Neural cell (in vitro differentiated cells): Measurements from ENCODE around the gene DPY19L2. TPM values are rescaled to one million over a fixed set of nuclear protein-coding genes. Genes with fewer than 3 reads are reported as not detected.

ENCODE experiments used
- H2AFZ ChIP-seq: fragments of 200-600, 300-800 bp; sonication (generic), shearing (Covaris generic); 2 replicates; pipeline ENCODE4 v1.6.0; 2014; ENCODE audit warnings: low read depth, mild to moderate bottlenecking, antibody characterized with exemption, low read length, moderate library complexity
- H3F3A ChIP-seq: fragments of 200-600 bp; shearing (Covaris generic); 2 replicates; pipeline ENCODE4 v1.6.1; 2016; ENCODE audit warnings: mild to moderate bottlenecking, moderate library complexity, mixed read lengths, antibody characterized with exemption, low read length; ENCODE audit not compliant: insufficient read depth, poor library complexity, severe bottlenecking
- H3K27ac ChIP-seq: fragments of 200-600, 300-800 bp; sonication (generic), shearing (Covaris generic); 2 replicates; pipeline ENCODE4 v1.5.1; 2014; ENCODE audit warnings: mild to moderate bottlenecking, low read length, moderate library complexity
- H3K27me3 ChIP-seq: fragments of 300-800, 200-600 bp; sonication (generic), shearing (Covaris generic); 2 replicates; pipeline ENCODE4 v1.6.0; 2014; ENCODE audit warnings: mild to moderate bottlenecking, low read depth, low read length, moderate library complexity; ENCODE audit not compliant: insufficient read depth
- H3K36me3 ChIP-seq: fragments of 300-800, 200-600 bp; sonication (generic), shearing (Covaris generic); 2 replicates; pipeline ENCODE4 v1.5.1; 2014; ENCODE audit warnings: mild to moderate bottlenecking, antibody characterized with exemption, low read length, moderate library complexity; ENCODE audit not compliant: insufficient read depth
- H3K4me2 ChIP-seq: fragments of 300-800, 200-600 bp; sonication (generic), shearing (Covaris generic); 2 replicates; pipeline ENCODE4 v1.6.0; 2014; ENCODE audit warnings: mild to moderate bottlenecking, low read length
- H3K4me3 ChIP-seq: fragments of 300-800, 200-600 bp; sonication (generic), shearing (Covaris generic); 2 replicates; pipeline ENCODE4 v1.5.1; 2014; ENCODE audit warnings: mild to moderate bottlenecking, low read length, moderate library complexity
- H3K79me2 ChIP-seq: fragments of 200-600 bp; shearing (Covaris generic); replicated peaks from 2 replicates; pipeline ENCODE4 v1.6.0; 2014; ENCODE audit warnings: mild to moderate bottlenecking, low read length, moderate library complexity; ENCODE audit not compliant: insufficient read depth
- H3K9ac ChIP-seq: fragments of 300-800, 200-600 bp; sonication (generic), shearing (Covaris generic); 2 replicates; pipeline ENCODE4 v1.6.1; 2016; ENCODE audit warnings: mild to moderate bottlenecking, low read length, mixed read lengths
- H3K9me2 ChIP-seq: fragments of 200-600 bp; shearing (Covaris generic); 2 replicates; pipeline ENCODE4 v1.6.1; 2016; ENCODE audit warnings: mild to moderate bottlenecking, low read length, mixed read lengths; ENCODE audit not compliant: insufficient read depth
- H3K9me3 ChIP-seq: fragments of 200-600, 300-800 bp; sonication (generic), shearing (Covaris generic); 2 replicates; pipeline ENCODE4 v1.6.1; 2016; ENCODE audit warnings: mild to moderate bottlenecking, mixed run types, low read length, moderate library complexity, mixed read lengths
- H4K20me1 ChIP-seq: fragments of 200-600 bp; shearing (Covaris generic); 2 replicates; pipeline ENCODE4 v1.6.1; 2016; ENCODE audit warnings: mild to moderate bottlenecking, mixed run types; ENCODE audit not compliant: insufficient read depth
- EP300 ChIP-seq: fragments of 450-650 bp; conservative IDR thresholded peaks from 2 replicates; pipeline ENCODE4 v1.6.1; 2014; ENCODE audit warnings: antibody characterized with exemption, mild to moderate bottlenecking, moderate library complexity; ENCODE audit not compliant: poor library complexity, severe bottlenecking
- EZH2 ChIP-seq: fragments of 200-600, 300-800 bp; shearing (Covaris generic), sonication (generic); IDR thresholded peaks from 2 replicates; pipeline ENCODE4 v1.6.1; 2014; ENCODE audit warnings: antibody characterized with exemption, low read length, borderline replicate concordance, mild to moderate bottlenecking; ENCODE audit not compliant: insufficient read depth, poor library complexity, severe bottlenecking
- MXI1 ChIP-seq: fragments of 450-650 bp; conservative IDR thresholded peaks from 2 replicates; pipeline ENCODE4 v1.6.1; 2014; ENCODE audit warnings: antibody characterized with exemption, mild to moderate bottlenecking; ENCODE audit not compliant: poor library complexity, severe bottlenecking
- POLR2AphosphoS5 ChIP-seq: IDR thresholded peaks from 2 replicates; pipeline ENCODE4 v1.6.1; 2012
- RAD21 ChIP-seq: fragments of 450-650 bp; conservative IDR thresholded peaks from 2 replicates; pipeline ENCODE4 v1.6.1; 2014; ENCODE audit warnings: antibody characterized with exemption, mild to moderate bottlenecking, moderate library complexity
- SMC3 ChIP-seq: fragments of 450-650 bp; conservative IDR thresholded peaks from 2 replicates; pipeline ENCODE4 v1.6.1; 2014; ENCODE audit warnings: antibody characterized with exemption, mild to moderate bottlenecking, moderate library complexity; ENCODE audit not compliant: poor library complexity
- TAF1 ChIP-seq: IDR thresholded peaks from 2 replicates; pipeline ENCODE4 v1.6.1; 2012; ENCODE audit warnings: low read depth
- polyA plus RNA-seq: library from polyadenylated mRNA; depleted of rRNA; stranded (reverse); fragments of >200 nt; gene quantifications from 2 replicates; pipeline ENCODE4 v1.2.3, GENCODE V29; 2014
- TF ChIP-seq, protein P1 (sequence below): fragments of 450-650 bp; IDR thresholded peaks from 2 replicates; pipeline ENCODE4 v1.5.1; 2014; ENCODE audit warnings: antibody characterized with exemption, mild to moderate bottlenecking, moderate library complexity; ENCODE audit not compliant: poor library complexity, severe bottlenecking
- TF ChIP-seq, protein P2 (sequence below): IDR thresholded peaks from 2 replicates; pipeline ENCODE4 v1.6.1; 2012; ENCODE audit warnings: borderline replicate concordance

DPY19L2 gene
- polyA plus RNA-seq, 1 donor from 2014 or later, result 37.9 TPM

- Histone ChIP-seq H3K79me2 (no peaks in the 10 kb centered on the region), H3K4me3 (no peak overlapping the region), H3K9me3 (no peaks in the 10 kb centered on the region), H3K9me2 (no peaks in the 10 kb centered on the region), H3F3A (no peaks in the 10 kb centered on the region), H3K9ac (no peak overlapping the region), H4K20me1 (no peaks in the 10 kb centered on the region), H3K4me2 (no peak overlapping the region), H3K27me3 (no peaks in the 10 kb centered on the region), H3K27ac (no peak overlapping the region), H2AFZ (no peak overlapping the region), H3K36me3 (no peaks in the 10 kb centered on the region)
- TF ChIP-seq SMC3 (no peak), RAD21 (no peak), EZH2 (no peak), TAF1 (no peak), MXI1 (no peak), EP300 (no peak), POLR2AphosphoS5 (no peak)
- TF ChIP-seq, protein P1, sequence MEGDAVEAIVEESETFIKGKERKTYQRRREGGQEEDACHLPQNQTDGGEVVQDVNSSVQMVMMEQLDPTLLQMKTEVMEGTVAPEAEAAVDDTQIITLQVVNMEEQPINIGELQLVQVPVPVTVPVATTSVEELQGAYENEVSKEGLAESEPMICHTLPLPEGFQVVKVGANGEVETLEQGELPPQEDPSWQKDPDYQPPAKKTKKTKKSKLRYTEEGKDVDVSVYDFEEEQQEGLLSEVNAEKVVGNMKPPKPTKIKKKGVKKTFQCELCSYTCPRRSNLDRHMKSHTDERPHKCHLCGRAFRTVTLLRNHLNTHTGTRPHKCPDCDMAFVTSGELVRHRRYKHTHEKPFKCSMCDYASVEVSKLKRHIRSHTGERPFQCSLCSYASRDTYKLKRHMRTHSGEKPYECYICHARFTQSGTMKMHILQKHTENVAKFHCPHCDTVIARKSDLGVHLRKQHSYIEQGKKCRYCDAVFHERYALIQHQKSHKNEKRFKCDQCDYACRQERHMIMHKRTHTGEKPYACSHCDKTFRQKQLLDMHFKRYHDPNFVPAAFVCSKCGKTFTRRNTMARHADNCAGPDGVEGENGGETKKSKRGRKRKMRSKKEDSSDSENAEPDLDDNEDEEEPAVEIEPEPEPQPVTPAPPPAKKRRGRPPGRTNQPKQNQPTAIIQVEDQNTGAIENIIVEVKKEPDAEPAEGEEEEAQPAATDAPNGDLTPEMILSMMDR, result no peak
- TF ChIP-seq, protein P2, sequence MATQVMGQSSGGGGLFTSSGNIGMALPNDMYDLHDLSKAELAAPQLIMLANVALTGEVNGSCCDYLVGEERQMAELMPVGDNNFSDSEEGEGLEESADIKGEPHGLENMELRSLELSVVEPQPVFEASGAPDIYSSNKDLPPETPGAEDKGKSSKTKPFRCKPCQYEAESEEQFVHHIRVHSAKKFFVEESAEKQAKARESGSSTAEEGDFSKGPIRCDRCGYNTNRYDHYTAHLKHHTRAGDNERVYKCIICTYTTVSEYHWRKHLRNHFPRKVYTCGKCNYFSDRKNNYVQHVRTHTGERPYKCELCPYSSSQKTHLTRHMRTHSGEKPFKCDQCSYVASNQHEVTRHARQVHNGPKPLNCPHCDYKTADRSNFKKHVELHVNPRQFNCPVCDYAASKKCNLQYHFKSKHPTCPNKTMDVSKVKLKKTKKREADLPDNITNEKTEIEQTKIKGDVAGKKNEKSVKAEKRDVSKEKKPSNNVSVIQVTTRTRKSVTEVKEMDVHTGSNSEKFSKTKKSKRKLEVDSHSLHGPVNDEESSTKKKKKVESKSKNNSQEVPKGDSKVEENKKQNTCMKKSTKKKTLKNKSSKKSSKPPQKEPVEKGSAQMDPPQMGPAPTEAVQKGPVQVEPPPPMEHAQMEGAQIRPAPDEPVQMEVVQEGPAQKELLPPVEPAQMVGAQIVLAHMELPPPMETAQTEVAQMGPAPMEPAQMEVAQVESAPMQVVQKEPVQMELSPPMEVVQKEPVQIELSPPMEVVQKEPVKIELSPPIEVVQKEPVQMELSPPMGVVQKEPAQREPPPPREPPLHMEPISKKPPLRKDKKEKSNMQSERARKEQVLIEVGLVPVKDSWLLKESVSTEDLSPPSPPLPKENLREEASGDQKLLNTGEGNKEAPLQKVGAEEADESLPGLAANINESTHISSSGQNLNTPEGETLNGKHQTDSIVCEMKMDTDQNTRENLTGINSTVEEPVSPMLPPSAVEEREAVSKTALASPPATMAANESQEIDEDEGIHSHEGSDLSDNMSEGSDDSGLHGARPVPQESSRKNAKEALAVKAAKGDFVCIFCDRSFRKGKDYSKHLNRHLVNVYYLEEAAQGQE, result no peak
Measured at GRCh38 chr12:63521706-63522105, 146.6 kb downstream of the DPY19L2 start.

Other genes starting within 250 kb of the DPY19L2 start
- 26.2 and 30.5 TPM in 2 replicates for gene RXYLT1, start 111.4 kb upstream of the DPY19L2 start, polyA plus RNA-seq
- 4.8 and 30.9 TPM in 2 replicates for gene SRGAP1, start 176.2 kb upstream of the DPY19L2 start, polyA plus RNA-seq